HG02798 (cell line): ENCODE data around the gene TSPAN5.
A peak's percentile ranks its signal among the peaks of the same experiment; 100 is the strongest.
"Not testable (repeated sequence)": the region's sequence is repeated elsewhere in the genome, so short reads cannot be mapped to it uniquely, and the experiment has no call there.

Source experiments
- ATAC-seq: cut with Tn5 transposase; IDR thresholded peaks from one replicate; pipeline ENCODE4 v1.9.1; 2021; ENCODE audit warnings: mild to moderate bottlenecking; ENCODE audit not compliant: unreplicated experiment, poor library complexity

Gene TSPAN5

DNA sequence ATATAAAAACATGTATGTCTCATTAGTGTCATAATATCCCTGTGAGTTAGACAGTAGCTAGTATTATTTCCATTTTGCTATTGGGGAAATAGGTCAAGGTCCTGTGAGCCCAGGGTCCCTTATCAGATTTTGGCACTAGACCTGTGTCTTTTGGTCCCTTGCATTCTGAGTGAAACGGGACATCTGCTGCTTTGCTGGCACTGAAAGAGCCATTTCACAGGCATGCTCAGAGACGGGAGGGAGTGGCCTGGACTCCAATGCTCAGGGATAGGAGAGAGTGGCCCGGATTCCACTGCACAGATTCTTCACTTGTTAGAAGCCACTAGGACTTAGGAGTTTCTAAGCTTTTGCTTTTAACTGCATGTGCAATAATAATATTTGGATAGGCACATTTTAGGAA, 177.2 kb downstream of the TSPAN5 start:
- ATAC-seq: no peak

DNA sequence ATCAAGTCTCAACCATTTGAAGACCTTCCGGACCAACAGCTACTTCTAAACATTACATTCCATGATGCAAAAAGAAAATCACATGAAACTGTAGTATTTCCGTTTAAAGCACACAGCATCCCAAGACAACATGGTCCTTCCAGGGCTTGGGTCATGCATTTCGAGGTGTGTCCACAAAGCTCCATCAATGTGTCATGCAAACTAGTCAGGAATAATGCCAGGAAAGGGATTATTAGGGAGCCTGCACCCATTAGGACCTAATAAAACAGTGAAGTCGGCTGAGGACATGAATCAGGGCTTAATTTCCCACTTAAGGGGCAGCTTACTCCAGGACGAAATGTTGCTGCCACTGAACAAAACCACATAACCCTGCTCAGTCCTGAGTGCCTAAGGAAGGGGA, 177.9 kb downstream of the TSPAN5 start:
- ATAC-seq: no peak

DNA sequence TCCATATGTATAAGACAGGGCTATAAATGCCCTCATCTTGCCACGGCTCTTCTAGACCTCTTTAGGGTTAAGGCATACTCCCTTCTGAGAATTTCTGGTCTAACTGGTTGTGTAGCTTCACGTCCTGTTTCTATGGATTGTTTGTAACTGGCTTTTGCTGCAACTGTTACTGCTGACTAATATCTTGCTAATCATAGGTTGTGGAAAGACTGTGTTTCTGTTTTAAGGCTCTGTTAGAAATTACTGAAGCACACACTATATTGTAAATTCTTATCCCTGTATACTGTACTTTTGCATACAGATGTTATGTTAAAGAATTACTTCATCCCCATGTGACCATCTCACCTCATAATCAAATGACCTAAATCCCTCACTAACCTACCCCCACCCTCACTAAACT, 178.8 kb downstream of the TSPAN5 start:
- ATAC-seq: not testable (repeated sequence)

DNA sequence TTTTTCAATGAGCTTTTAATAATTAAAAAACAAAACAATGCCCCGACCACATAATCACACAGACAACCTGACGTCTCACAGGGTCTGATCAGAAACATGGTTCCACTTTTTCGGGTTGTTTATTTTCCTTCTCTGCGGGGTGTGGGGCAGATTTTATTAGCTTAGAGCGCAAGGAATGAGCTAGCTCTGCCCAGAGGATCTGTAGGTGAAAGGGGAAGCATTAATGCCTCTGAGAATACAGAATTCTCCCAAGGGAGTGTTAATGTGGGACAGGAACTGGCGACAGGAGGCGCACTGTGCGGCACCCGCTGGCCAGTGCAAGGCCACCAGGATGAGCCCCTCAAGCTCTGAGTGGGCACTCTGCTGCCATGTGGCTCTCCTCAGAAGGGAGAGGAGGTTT, 181.5 kb downstream of the TSPAN5 start:
- ATAC-seq: no peak

DNA sequence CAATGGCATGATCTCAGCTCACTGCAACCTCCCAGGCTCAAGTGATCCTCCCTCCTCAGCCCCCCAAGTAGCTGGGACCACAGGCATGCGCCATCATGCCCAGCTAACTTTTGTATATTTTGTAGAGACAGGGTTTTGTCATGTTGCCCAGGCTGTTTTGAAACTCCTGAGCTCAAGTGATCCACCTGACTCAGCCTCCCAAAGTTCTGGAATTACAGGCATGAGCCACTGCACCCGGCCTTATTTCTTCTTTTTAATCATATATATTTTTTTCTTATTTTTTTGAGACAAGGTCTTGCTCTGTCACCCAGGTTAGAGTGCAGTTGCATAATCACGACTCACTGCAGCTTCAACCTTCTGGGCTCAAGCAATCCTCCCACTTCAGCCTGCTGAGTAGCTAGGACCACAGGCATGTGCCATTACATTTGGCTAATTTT, 184.0 kb downstream of the TSPAN5 start:
- ATAC-seq: no peak

DNA sequence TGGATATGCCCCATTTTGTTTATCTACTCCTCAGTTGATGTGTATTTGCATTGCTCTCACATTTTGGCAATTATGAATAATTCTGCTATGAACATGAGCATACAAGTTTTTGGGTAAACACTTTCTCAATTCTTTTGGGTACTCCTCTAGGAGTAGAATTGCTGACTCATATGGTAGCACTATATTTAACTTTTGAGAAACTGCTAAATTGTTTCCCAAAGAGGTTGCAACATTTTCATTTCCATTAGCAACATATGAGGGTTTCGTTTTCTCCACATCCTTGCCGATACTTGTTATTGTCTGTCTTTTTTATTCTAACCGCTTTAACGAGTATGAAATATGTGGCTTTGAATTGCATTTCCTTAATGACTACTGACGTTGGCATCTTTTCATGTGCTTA, 185.4 kb downstream of the TSPAN5 start:
- no peak for ATAC-seq

DNA sequence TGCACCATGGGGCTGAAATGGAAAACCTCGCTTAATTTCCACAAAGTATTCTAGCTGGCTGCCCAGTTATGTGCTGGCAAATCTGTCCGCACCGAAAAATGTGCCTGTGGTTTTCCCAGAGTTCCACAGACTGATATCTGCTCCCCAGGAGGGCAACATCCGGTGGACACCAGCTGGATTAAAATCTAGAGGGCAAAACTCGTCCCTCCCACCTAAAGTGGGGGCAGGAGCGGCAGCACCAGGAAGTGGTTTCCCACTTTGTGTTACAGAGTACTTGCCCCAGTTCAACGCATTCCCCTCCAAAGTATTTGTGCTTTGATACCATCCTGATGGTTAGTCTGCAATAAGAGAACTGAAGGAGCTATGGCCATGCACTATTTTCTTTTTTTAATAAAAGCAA, 187.6 kb downstream of the TSPAN5 start:
- no peak for ATAC-seq

DNA sequence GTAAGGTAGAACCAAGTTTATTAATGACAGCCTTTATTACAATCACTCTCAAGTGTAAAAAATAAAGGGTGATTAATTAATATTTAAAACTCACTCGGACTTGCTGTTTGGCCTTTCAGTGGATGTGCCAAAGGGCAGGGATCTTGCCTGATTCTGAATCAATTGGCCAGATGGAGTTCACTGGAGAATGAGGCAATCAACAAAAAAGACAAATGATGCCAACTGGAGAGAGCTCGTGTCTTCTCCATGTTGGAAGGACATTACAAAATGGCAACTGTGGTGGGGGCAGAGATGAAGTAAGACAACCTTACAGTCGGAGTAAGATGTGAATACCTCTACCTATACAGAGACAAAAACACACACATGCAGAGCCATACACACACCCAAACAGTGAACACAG, 188.0 kb downstream of the TSPAN5 start:
- no peak for ATAC-seq

DNA sequence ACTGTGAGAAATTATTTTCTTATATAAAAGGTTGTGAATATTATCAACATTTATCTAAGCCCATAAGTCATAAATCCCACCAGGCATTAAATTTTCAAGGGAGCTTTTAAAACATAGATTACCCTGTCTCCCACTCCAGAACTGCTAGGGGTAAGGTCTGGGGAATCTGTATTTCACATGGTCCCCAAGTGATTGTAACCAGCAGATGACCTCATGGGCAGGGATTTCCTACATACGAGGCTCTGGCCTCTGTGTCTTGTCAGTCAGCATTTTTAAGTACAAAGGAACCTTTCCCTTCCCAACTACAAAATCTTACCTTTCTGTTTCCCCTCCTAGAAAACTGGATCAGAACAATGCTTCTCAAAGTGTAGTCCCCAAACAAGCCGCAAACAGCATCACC, 188.6 kb downstream of the TSPAN5 start:
- no peak for ATAC-seq

DNA sequence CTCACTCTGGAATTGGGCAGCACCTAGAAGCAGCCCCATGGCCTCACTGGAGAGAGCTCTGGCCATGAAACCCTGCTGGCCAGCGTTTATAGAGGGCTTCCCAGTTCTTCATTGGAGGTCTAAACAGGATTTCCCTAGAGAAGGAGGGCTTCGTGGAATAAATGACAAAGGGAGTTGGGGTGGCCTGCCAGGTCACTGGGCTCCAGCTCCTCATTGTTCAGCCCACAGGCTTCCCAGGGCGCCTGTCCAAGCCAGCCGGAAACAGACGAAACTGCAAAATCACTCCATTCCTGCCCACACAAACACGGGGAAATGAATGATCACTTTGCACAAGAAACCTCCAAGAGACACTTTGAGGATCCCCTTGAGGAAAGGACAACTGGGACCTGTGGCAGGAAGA, 189.7 kb downstream of the TSPAN5 start:
- ATAC-seq: no peak

DNA sequence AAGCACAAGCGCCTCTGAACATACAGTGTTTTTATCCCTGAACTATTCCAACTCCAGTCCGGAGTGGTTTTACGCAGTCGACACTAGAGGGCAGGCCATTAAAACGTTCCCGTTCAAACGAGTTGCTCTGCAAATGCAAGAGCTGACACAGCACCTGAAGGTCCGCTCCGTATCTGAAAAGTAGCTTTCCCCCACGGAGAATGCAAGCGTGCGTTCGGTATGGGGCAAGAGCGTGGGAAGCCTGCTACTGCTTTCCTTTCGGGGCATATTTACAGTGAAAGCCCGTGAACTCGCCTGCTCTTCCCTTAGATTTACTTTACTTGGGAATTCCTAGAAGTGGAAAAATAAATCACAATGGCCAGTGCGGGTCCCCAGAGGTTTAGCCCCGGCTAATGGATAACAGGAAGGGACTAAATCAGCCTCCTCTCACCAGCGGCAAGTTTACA, 190.8 kb downstream of the TSPAN5 start:
- peak; percentile 98 for ATAC-seq

DNA sequence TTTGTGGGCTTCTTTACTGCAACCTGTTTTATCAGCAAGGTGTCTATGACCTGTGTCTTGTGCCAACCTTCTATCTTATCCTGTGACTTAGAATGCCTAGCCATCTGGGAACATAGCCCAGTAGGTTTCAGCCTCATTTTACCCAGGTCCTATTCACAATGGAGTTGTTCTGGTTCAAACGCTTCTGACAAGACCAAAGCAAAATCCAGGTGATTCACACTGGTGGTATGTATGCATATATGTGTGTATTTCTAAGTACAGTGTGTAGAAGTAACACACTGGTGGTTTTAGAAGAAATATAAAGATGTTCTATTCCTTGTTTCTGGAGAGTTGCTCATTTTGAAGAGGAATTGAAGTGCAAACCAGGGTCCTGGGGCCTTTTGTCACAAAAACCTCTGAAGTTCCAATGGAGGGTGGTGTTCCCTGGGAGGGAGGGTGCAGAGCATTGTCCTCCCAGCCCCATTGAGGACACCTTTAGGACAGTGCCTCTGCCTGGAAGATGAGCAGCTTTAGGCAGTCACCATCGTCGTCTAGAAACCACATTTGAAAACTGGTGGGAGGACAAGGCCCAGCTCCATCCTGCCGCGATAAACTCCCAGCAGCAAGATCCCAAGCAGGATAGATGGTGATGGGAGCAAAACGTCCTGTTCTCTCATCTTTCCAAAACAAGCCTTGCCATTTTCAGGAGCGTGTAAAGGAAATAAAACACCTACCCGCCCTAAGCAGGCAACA, 191.4 kb downstream of the TSPAN5 start:
- ATAC-seq: peak; percentile 4

DNA sequence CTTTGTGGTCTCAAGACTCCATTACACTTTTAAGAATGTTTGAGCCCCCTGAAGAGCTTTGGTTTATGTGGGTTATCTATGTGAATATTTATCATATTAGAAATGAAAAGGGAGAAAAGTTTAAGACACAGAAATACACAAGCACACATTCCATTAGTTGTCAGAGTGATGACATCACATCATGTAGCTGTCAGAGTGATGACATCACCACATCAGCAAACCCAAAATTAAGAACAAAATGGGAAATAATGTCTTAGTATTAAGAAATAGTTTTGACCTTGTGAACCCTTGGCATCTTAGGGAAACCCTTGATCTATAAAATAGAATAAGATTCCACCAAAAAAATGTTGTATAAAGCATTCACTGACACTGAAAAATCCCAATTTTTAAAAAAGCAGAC, 195.9 kb downstream of the TSPAN5 start:
- no peak for ATAC-seq

DNA sequence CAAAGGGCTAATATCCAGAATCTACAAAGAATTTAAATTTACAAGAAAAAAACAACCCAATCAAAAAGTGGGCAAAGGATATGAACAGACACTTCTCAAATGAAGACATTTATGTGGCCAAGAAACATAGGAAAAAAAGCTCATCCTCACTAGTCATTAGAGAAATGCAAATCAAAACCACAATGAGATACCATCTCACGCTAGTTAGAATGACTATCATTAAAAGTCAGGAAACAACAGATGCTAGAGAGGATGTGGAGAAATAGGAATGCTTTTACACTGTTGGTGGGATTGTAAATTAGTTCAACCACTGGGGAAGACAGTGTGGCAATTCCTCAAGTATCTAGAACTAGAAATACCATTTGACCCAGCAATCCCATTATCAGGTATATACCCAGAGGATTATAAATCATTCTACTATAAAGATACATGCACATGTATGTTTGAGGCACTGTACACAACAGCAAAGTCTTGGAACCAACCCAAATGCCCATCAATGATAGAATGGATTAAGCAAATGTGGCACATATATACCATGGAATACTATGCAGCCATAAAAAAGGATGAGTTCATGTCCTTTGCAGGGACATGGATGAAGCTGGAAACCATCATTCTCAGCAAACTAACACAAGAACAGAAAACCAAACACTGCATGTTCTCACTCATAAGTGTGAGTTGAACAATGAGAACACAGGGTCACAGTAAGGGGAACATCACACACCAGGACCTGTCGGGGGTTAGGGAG, 197.1 kb downstream of the TSPAN5 start:
- not testable (repeated sequence) for ATAC-seq

DNA sequence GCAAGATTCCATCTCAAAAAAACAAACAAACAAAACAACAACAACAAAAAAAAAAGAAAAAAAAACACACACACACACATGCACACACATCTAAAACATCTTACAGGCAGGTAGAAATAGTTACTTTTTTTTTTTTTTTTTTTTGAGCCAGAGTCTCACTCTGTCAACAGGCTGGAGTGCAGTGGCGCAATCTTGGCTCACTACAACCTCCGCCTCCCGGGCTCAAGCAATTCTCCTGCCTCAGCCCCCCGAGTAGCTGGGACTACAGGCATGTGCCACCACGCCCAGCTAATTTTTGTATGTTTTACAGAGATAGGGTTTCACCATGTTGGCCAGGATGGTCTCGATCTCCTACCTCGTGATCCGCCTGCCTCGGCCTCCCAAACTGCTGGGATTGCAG, 201.0 kb downstream of the TSPAN5 start:
- not testable (repeated sequence) for ATAC-seq

DNA sequence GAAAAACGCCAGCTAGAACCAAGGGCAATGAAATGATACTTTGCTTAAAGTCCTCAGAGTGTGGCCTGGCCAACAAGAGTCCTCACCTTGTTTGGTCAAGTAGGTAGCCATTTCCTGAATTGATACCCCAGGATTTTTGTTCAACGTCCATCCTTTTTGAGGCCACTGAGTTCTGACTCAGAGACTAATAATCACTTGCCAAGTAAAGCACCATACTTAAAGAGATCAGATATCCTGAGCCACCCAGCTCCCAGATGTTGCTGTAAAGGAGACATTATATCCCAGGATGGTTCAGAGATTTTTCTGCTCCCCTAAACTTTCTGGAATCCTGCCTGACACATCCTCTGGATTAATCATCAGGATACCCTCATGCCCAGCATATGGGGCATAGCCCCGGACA, 206.3 kb downstream of the TSPAN5 start:
- no peak for ATAC-seq

DNA sequence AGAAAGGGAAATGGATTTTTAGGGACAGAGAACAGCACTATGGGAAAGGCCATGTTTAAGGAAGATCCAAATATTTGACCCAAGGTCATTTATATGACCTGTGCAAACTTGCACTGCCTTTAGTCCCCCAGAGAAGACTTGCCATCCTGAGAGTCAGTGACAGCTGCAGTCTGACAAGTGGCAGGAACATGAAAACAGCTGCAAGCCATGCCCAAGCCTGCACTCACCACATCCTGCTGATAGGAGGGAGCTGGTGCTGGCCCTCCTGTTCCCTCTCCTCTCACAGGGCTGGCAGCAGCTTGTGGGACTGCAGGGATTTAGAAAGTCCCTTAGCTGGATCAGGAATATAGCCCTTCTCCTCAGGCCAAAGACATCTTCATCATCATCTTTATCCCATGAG, 209.5 kb downstream of the TSPAN5 start:
- ATAC-seq: no peak

DNA sequence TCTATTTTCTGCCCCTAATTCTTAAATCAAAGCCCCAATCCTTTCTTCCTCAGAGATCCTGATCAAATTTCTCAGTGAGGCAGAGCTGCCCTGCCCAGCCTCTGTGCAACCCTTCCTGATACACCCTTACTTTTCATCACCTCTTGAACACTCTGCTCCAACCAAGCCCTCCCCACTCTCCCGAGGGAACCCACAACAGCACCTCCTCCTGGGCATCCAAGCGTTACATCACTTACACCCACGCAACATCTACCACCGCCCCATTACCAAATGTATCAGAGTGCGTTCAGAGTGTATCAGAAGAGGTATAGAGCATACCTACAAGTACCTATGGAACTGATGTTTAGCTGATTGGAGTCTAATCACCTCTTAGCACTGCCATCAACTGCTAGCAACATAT, 210.8 kb downstream of the TSPAN5 start:
- no peak for ATAC-seq

DNA sequence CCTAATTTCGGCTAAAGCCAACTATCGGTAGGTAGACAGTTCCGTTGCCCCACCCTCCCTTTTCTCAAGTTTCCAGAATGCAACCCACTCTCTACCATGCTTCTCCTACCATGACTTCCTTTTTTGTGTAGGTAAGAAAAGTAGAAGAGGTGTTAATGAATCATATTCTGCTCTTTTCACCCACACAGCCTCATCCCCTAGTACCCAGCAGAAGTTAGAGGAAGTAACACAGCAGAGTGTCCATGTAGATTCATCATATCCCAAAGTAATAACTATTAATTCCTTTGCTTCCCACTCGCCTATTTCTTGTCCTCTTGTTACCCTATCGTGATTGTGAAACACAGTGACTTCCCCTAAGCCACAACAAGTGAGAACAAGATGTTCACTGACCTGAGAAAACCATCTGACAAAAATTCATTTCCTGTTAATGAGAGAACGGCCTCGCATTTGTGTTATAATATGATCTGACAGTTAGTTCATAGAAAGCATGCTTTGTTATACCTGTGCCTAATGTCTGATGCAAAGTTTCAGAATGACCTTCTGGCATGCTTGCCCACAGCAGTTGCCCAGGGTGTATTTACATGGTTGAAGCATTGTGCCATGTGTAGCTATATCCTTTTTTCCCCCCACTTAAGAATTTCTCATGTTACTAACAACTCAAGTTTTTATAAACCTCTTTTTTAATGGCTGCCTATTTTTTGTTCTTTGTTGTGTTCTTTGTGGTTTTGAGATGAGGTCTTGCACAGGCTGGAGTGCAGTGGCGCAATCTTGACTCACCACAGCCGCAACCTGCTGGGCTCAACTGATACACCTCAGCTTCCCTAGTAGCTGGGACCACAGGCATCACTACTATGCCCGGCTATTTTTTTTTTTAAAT, 211.7 kb downstream of the TSPAN5 start:
- ATAC-seq: peak; percentile 83

DNA sequence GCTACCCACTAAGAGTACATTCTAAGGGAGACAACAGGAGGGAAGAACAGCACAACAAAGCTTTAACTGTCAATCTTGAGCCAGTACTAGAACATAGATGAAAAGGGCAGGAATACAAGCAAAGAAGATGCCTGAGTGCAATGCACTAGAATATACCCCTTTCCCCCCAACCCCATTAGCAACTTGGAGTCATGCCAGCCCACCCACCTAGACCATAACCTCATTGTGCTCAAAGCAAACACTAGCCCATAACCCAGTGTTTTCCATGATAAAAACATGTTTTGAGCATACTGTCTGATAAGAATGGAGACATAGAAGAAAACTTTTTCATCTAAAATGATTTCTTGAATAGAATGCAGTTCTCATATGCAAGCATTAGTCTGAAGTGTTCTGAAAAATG, 214.0 kb downstream of the TSPAN5 start:
- ATAC-seq: no peak

DNA sequence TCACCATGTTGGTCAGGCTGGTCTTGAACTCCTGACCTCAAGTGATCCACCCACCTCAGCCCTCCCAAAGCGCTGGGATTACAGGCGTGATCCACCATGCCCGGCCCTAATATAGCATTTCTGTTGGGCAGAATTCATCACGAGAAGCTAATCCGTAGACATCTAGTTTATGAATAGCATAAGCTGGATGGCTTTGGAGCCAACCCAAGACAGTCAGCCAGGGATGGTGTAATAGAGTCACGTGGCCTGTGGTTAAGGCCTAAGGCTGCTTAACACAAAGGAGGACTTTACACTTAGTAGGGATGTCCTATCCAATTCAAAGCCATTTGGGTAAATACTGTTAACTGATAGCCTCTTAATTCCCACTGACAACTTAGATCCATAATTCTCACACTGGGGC, 223.6 kb downstream of the TSPAN5 start:
- no peak for ATAC-seq
